HepG2 (cell line): ENCODE measurements around the gene SPACA9. TPM values are rescaled to one million over a fixed set of nuclear protein-coding genes. Genes with fewer than 3 reads are reported as not detected.

Source experiments
- ATAC-seq: fragments of 200-7000 bp; cut with Tn5 transposase; 3 replicates; pipeline ENCODE4 v1.9.1; 2020; ENCODE audit warnings: mild to moderate bottlenecking, moderate library complexity
- BruUV-seq: library from RNA; stranded (reverse); fragments of 400-500 nt; replicated peaks from 2 replicates; lab custom pipeline; 2021; lab: Mats Ljungman, UMichigan
- CTCF ChIA-PET: fragments of 300-600 bp; formaldehyde crosslinking; extraction: SDS; loops from one replicate; lab custom pipeline; 2021; ENCODE audit warnings: low total read pairs, inconsistent platforms, low intra/inter-chr PET ratio; lab: Yijun Ruan, JAX
- POLR2A ChIA-PET: fragments of 350-600 bp; sonication (Branson Sonifier 250); formaldehyde crosslinking; loops from one replicate; lab custom pipeline; 2020; ENCODE audit warnings: antibody characterized with exemption, inconsistent platforms; lab: Yijun Ruan, JAX
- DNase-seq: peaks from one replicate; pipeline ENCODE4 v3.0.0-alpha.2; 2015; ENCODE audit warnings: low spot score
- FAIRE-seq: peaks from 3 replicates; lab custom pipeline; 2011; peaks lifted over from hg19 to GRCh38; lab: Jason Lieb, UNC
- H2AFZ ChIP-seq: one replicate; pipeline ENCODE4 v1.6.1; 2011; ENCODE audit warnings: low read length, inconsistent platforms
- H3K27ac ChIP-seq: fragments of 300-600 bp; 3 replicates; pipeline ENCODE4 v1.8.0; 2011; ENCODE audit warnings: mixed run types, mild to moderate bottlenecking, mixed read lengths, low read length, inconsistent platforms; ENCODE audit not compliant: insufficient read depth; ENCODE audit errors: extremely low read length
- H3K27me3 ChIP-seq, 2 experiments: fragments of 200-600 bp in 1 of 2; 2 replicates in 1 of 2; 3 replicates in 1 of 2; pipeline versions ENCODE4 v1.6.0 to v1.8.0; 2011; ENCODE audit warnings: low read length in 2 of 2, mild to moderate bottlenecking in 2 of 2, moderate library complexity in 2 of 2, inconsistent platforms in 1 of 2; ENCODE audit not compliant: insufficient read depth in 2 of 2, control insufficient read depth in 1 of 2
- H3K36me3 ChIP-seq, 2 experiments: fragments of 200-600 bp in 1 of 2; replicated peaks in 1 of 2; 2 replicates in 1 of 2; 3 replicates in 1 of 2; pipeline versions ENCODE4 v1.5.1 to v1.8.0; 2011; ENCODE audit warnings: low read length in 2 of 2, inconsistent platforms in 1 of 2; ENCODE audit not compliant: insufficient read depth in 2 of 2, control insufficient read depth in 1 of 2
- H3K4me1 ChIP-seq: 2 replicates; pipeline ENCODE4 v1.5.1; 2012; ENCODE audit warnings: low read length, inconsistent platforms; ENCODE audit not compliant: insufficient read depth
- H3K4me2 ChIP-seq: 2 replicates; pipeline ENCODE4 v1.6.0; 2011; ENCODE audit warnings: low read depth, low read length, inconsistent platforms
- H3K4me3 ChIP-seq, 3 experiments: fragments of 200-600 bp in 1 of 3; sonication (generic), shearing (Covaris generic) in 1 of 3; replicated peaks in 1 of 3; 2 replicates each; pipeline ENCODE4 v1.5.1; 2011 to 2016; ENCODE audit warnings: low read length in 3 of 3, inconsistent platforms in 2 of 3, low read depth in 2 of 3, mild to moderate bottlenecking in 2 of 3, control low read depth in 1 of 3, mixed read lengths in 1 of 3; ENCODE audit not compliant: insufficient read depth in 1 of 3
- H3K79me2 ChIP-seq: one replicate; pipeline ENCODE4 v1.6.1; 2011; ENCODE audit warnings: low read length, inconsistent platforms; ENCODE audit not compliant: insufficient read depth
- H3K9ac ChIP-seq: 2 replicates; pipeline ENCODE4 v1.6.0; 2011; ENCODE audit warnings: mild to moderate bottlenecking, low read depth, low read length, inconsistent platforms; ENCODE audit not compliant: insufficient read depth
- H3K9me3 ChIP-seq: 2 replicates; pipeline ENCODE4 v1.5.1; 2012; ENCODE audit warnings: mild to moderate bottlenecking, low read length
- H4K20me1 ChIP-seq: 2 replicates; pipeline ENCODE4 v1.6.0; 2011; ENCODE audit warnings: inconsistent platforms, mild to moderate bottlenecking, low read length, moderate library complexity; ENCODE audit not compliant: insufficient read depth
- BRD4 ChIP-seq: sonication (generic); formaldehyde crosslinking; IDR thresholded peaks from 2 replicates; pipeline ENCODE4 v1.4.0; 2020; ENCODE audit warnings: missing genetic modification reagents
- FOXA1 ChIP-seq, 2 experiments: fragments of 450-650 bp in 1 of 2; sonication (generic) in 1 of 2; formaldehyde crosslinking in 1 of 2; IDR thresholded peaks; 2 replicates each; pipeline versions ENCODE4 v1.4.0 to v1.6.1; 2016 to 2020; ENCODE audit warnings: missing genetic modification reagents in 1 of 2
- HMGXB4 ChIP-seq, 2 experiments: sonication (generic) in 1 of 2; formaldehyde crosslinking in 1 of 2; IDR thresholded peaks; 2 replicates each; pipeline versions ENCODE4 v1.4.0 to v1.6.1; 2018 to 2020; ENCODE audit warnings: missing genetic modification reagents in 2 of 2, borderline replicate concordance in 1 of 2, low read depth in 1 of 2, mild to moderate bottlenecking in 1 of 2, missing biosample characterization in 1 of 2
- KAT7 ChIP-seq: IDR thresholded peaks from 2 replicates; pipeline ENCODE4 v1.6.1; 2018; ENCODE audit warnings: borderline replicate concordance, missing compliant biosample characterization
- MTF1 ChIP-seq: sonication (generic); formaldehyde crosslinking; IDR thresholded peaks from 2 replicates; pipeline ENCODE4 v1.5.0; 2020; ENCODE audit warnings: missing genetic modification reagents
- NCOR1 ChIP-seq: fragments of 200-600 bp; sonication (generic); IDR thresholded peaks from 2 replicates; pipeline ENCODE4 v1.7.0; 2017; ENCODE audit warnings: antibody characterized with exemption, low read length, borderline replicate concordance
- PCBP1 ChIP-seq: fragments of 200-400 bp; formaldehyde crosslinking; IDR thresholded peaks from 2 replicates; pipeline ENCODE4 v1.6.1; 2017; ENCODE audit warnings: mild to moderate bottlenecking, low read depth, low read length, borderline replicate concordance
- PHF20 ChIP-seq: sonication (generic); formaldehyde crosslinking; IDR thresholded peaks from 2 replicates; pipeline ENCODE4 v1.5.0; 2020; ENCODE audit warnings: mild to moderate bottlenecking, missing genetic modification reagents
- RNF219 ChIP-seq: sonication (generic); formaldehyde crosslinking; IDR thresholded peaks from 2 replicates; pipeline ENCODE4 v1.5.0; 2020; ENCODE audit warnings: mild to moderate bottlenecking, missing genetic modification reagents
- RXRB ChIP-seq: IDR thresholded peaks from 2 replicates; pipeline ENCODE4 v1.6.1; 2016; ENCODE audit warnings: borderline replicate concordance, missing genetic modification reagents, missing compliant biosample characterization
- SSRP1 ChIP-seq: IDR thresholded peaks from 2 replicates; pipeline ENCODE4 v1.6.1; 2016; ENCODE audit warnings: control low read depth
- TCF7 ChIP-seq: sonication (generic); IDR thresholded peaks from 2 replicates; pipeline ENCODE4 v1.6.1; 2016; ENCODE audit warnings: antibody characterized with exemption, low read depth
- TCF7L2 ChIP-seq: IDR thresholded peaks from 2 replicates; pipeline ENCODE4 v1.6.1; 2011; ENCODE audit warnings: mild to moderate bottlenecking, low read depth, low read length, moderate library complexity
- THYN1 ChIP-seq: sonication (generic); formaldehyde crosslinking; IDR thresholded peaks from 2 replicates; pipeline ENCODE4 v1.8.1; 2023; ENCODE audit warnings: low read depth, mild to moderate bottlenecking, moderate library complexity, missing genetic modification reagents, borderline replicate concordance
- TOPORS ChIP-seq: sonication (generic); formaldehyde crosslinking; IDR thresholded peaks from 2 replicates; pipeline ENCODE4 v1.8.0; 2023; ENCODE audit warnings: mild to moderate bottlenecking, missing genetic modification reagents
- ZNF143 ChIP-seq: sonication (generic); formaldehyde crosslinking; IDR thresholded peaks from 2 replicates; pipeline ENCODE4 v1.4.0; 2020; ENCODE audit warnings: missing genetic modification reagents
- ZNF720 ChIP-seq: sonication (generic); formaldehyde crosslinking; IDR thresholded peaks from 2 replicates; pipeline ENCODE4 v1.4.0; 2020; ENCODE audit warnings: missing genetic modification reagents
- ZNF776 ChIP-seq: sonication (generic); formaldehyde crosslinking; IDR thresholded peaks from 2 replicates; pipeline ENCODE4 v1.4.0; 2020; ENCODE audit warnings: mild to moderate bottlenecking, missing genetic modification reagents
- ZNF891 ChIP-seq: sonication (generic); formaldehyde crosslinking; IDR thresholded peaks from 2 replicates; pipeline ENCODE4 v1.5.0; 2020; ENCODE audit warnings: mild to moderate bottlenecking, missing genetic modification reagents
- WGBS: methylation state at CpG from one replicate; pipeline ENCODE4 v1.1.6; 2017; ENCODE audit warnings: low lambda C conversion rate; 5-methylcytosine and 5-hydroxymethylcytosine counted together
- in situ Hi-C: cut with HindIII; loops from 2 replicates; pipeline ENCODE4 v1.10.0; 2017; ENCODE audit warnings: low pct_unique_long_range_greater_than_20kb; ENCODE audit not compliant: extremely low pct_ligation_motif_present
- intact Hi-C: fragments of 100-400 bp; cut with micrococcal nuclease; formaldehyde crosslinking; loops from one replicate; pipeline ENCODE4 v1.10.0; 2022; ENCODE audit not compliant: unreplicated experiment
- polyA plus RNA-seq, 8 experiments: library from polyadenylated mRNA; depleted of rRNA in 3 of 8; stranded (reverse) in 7 of 8; unstranded in 1 of 8; fragments of >200 nt; fragmentation: Illumina TruSeq in 4 of 8; extraction: Trizol in 4 of 8; gene quantifications; 2 replicates each; pipeline versions ENCODE4 v1.2.1 to v1.2.3, GENCODE V29; 2011 to 2016; ENCODE audit warnings: low read depth in 4 of 8, missing spikeins in 1 of 8, mixed read lengths in 1 of 8; ENCODE audit not compliant: insufficient read depth in 1 of 8
- total RNA-seq, 5 experiments: library from RNA; depleted of rRNA; stranded (reverse); fragments of >200 nt; fragmentation: Illumina TruSeq; extraction: Trizol; gene quantifications; 2 replicates each; pipeline ENCODE4 v1.2.3, GENCODE V29; 2016; ENCODE audit warnings: low read depth in 1 of 5

SPACA9 gene
- total and polyA plus RNA-seq, 2 of the 13 experiments (the other 11 are each of a cell fraction or from before 2014, with no cell fraction given): 0.15 to 0.38 TPM

- POLR2A ChIA-PET: no interaction called here
- in situ Hi-C loops: no loop called here
- Histone ChIP-seq H3K9me3 (no peaks in the 10 kb centered on the region), H3K36me3 (no peaks in the 10 kb centered on the region), H3K27me3 (peaks cover 1 to 10% of the 10 kb centered on the region in 2 experiments; a peak in 3 of 5 replicates), H3K9ac (no peak overlapping the region), H4K20me1 (no peaks in the 10 kb centered on the region), H3K4me3 (no peak overlapping the region), H2AFZ (no peak overlapping the region)
- 49% methylated on average over 7 of the region's 7 CpGs for WGBS
- FAIRE-seq (no peak), DNase-seq (no peak)
- TF ChIP-seq FOXA1 (IDR thresholded peaks at IDR 0.05): no peak
- TF ChIP-seq FOXA1 (CRISPR knock-in tag; IDR thresholded peaks at IDR 0.05): no peak
- TF ChIP-seq BRD4 (CRISPR knock-in tag): no peak
- no peak for TF ChIP-seq PCBP1
- no peak for TF ChIP-seq ZNF776 (CRISPR knock-in tag)
- TF ChIP-seq ZNF891 (CRISPR knock-in tag): no peak
- no peak for TF ChIP-seq NCOR1
- TF ChIP-seq HMGXB4 (CRISPR knock-in tag; IDR thresholded peaks at IDR 0.05; ENCODE audit: borderline replicate concordance in 1 of 2, low read depth in 1 of 2): no peak
- no peak for TF ChIP-seq PHF20 (CRISPR knock-in tag)
- no peak for TF ChIP-seq ZNF720 (CRISPR knock-in tag)
- TF ChIP-seq RNF219 (CRISPR knock-in tag): no peak
- no peak for TF ChIP-seq KAT7 (CRISPR knock-in tag)
- TF ChIP-seq TCF7: no peak
- TF ChIP-seq TOPORS (CRISPR knock-in tag): no peak
- TF ChIP-seq RXRB: no peak
- no peak for TF ChIP-seq TCF7L2
- TF ChIP-seq SSRP1: no peak
- no peak for TF ChIP-seq THYN1 (CRISPR knock-in tag)
- TF ChIP-seq ZNF143 (CRISPR knock-in tag): no peak
- no peak for TF ChIP-seq MTF1 (CRISPR knock-in tag)
- TF ChIP-seq, all 625 proteins: peak for 0
- CTCF ChIA-PET: no interaction called here
- no peak for ATAC-seq
- Histone ChIP-seq H3K27ac (no peak overlapping the region), H3K4me2 (no peak overlapping the region), H3K4me1 (peaks cover 8% of the 10 kb centered on the region; the same call in 1 of the 2 replicates), H3K79me2 (no peaks in the 10 kb centered on the region)
- intact Hi-C loops: no loop called here
- no TSS peak for BruUV-seq
These were observed 5.3 kb upstream of the SPACA9 start for GRCh38 chr9:132873403-132873802.
